SK-N-SH (cell line): ENCODE measurements around the gene MAPK8IP1. TPM values are rescaled to one million over a fixed set of nuclear protein-coding genes. Genes with fewer than 3 reads are reported as not detected.

Experiments
- CTCF ChIA-PET: fragments of 300-600, 350-600 bp; formaldehyde crosslinking; extraction: SDS; loops from one replicate; lab custom pipeline; 2021; lab: Yijun Ruan, JAX
- POLR2A ChIA-PET: fragments of 350-600 bp; sonication (Branson Sonifier 250); formaldehyde crosslinking; extraction: SDS; loops from one replicate; lab custom pipeline; 2020; ENCODE audit warnings: antibody characterized with exemption, inconsistent platforms; lab: Yijun Ruan, JAX
- DNase-seq: peaks from one replicate; pipeline ENCODE4 v3.0.0; 2012
- H2AFZ ChIP-seq: fragments of 200-600 bp; sonication (generic); 2 replicates; pipeline ENCODE4 v1.8.1; 2016; ENCODE audit warnings: antibody characterized with exemption, mild to moderate bottlenecking, low read depth
- H3F3A ChIP-seq: fragments of 200-600 bp; sonication (generic); replicated peaks from 2 replicates; pipeline ENCODE3; 2016; ENCODE audit warnings: antibody characterized with exemption, mild to moderate bottlenecking; ENCODE audit not compliant: insufficient read depth
- H3K27ac ChIP-seq, 2 experiments: fragments of 200-500 bp in 1 of 2; fragments of 200-600 bp in 1 of 2; sonication (Bioruptor generic) in 1 of 2; sonication (generic), shearing (Covaris generic) in 1 of 2; 2 replicates each; pipeline versions ENCODE4 v1.5.1 to v1.6.1; 2014 to 2016; ENCODE audit warnings: low read depth in 2 of 2, inconsistent platforms in 1 of 2, low read length in 1 of 2, mild to moderate bottlenecking in 1 of 2, mixed read lengths in 1 of 2
- H3K27me3 ChIP-seq: fragments of 200-600 bp; sonication (generic), shearing (Covaris generic); 2 replicates; pipeline ENCODE4 v1.6.1; 2016; ENCODE audit warnings: mixed run types; ENCODE audit not compliant: insufficient read depth
- H3K36me3 ChIP-seq, 2 experiments: fragments of 200-500 bp in 1 of 2; fragments of 200-600 bp in 1 of 2; sonication (Bioruptor generic) in 1 of 2; sonication (generic) in 1 of 2; replicated peaks in 1 of 2; 2 replicates each; pipeline versions ENCODE3 to v1.5.1; 2014 to 2016; ENCODE audit warnings: low read length in 1 of 2, mild to moderate bottlenecking in 1 of 2; ENCODE audit not compliant: insufficient read depth in 2 of 2, control insufficient read depth in 1 of 2
- H3K4me1 ChIP-seq, 2 experiments: fragments of 200-500 bp in 1 of 2; fragments of 200-600 bp in 1 of 2; sonication (Bioruptor generic) in 1 of 2; sonication (generic), shearing (Covaris generic) in 1 of 2; 2 replicates each; pipeline versions ENCODE4 v1.5.1 to v1.6.1; 2014 to 2016; ENCODE audit warnings: low read depth in 1 of 2, low read length in 1 of 2, mixed run types in 1 of 2; ENCODE audit not compliant: insufficient read depth in 2 of 2, control insufficient read depth in 1 of 2
- H3K4me2 ChIP-seq: fragments of 200-600 bp; sonication (generic), shearing (Covaris generic); 2 replicates; pipeline ENCODE4 v1.6.1; 2017; ENCODE audit warnings: mixed run types
- H3K4me3 ChIP-seq, 2 experiments: fragments of 200-500 bp in 1 of 2; fragments of 200-600 bp in 1 of 2; sonication (Bioruptor generic) in 1 of 2; sonication (generic), shearing (Covaris generic) in 1 of 2; 2 replicates each; pipeline versions ENCODE4 v1.5.1 to v1.8.1; 2014 to 2016; ENCODE audit warnings: low read depth in 2 of 2, inconsistent platforms in 1 of 2, low read length in 1 of 2, mild to moderate bottlenecking in 1 of 2, mixed read lengths in 1 of 2, moderate library complexity in 1 of 2
- H3K79me2 ChIP-seq: fragments of 200-600 bp; sonication (generic); 2 replicates; pipeline ENCODE4 v1.8.1; 2017; ENCODE audit warnings: mild to moderate bottlenecking; ENCODE audit not compliant: insufficient read depth
- H3K9ac ChIP-seq: fragments of 200-600 bp; sonication (generic); 2 replicates; pipeline ENCODE4 v1.6.1; 2017; ENCODE audit warnings: mixed run types
- H3K9me2 ChIP-seq: fragments of 200-600 bp; sonication (generic); 2 replicates; pipeline ENCODE4 v1.6.1; 2017; ENCODE audit warnings: mixed run types
- H3K9me3 ChIP-seq: fragments of 200-600 bp; sonication (generic); 2 replicates; pipeline ENCODE4 v1.6.1; 2017; ENCODE audit warnings: mixed run types, mild to moderate bottlenecking, moderate library complexity
- H4K20me1 ChIP-seq: fragments of 200-600 bp; sonication (generic); 2 replicates; pipeline ENCODE4 v1.6.1; 2017; ENCODE audit warnings: mild to moderate bottlenecking, mixed run types; ENCODE audit not compliant: insufficient read depth
- CHD2 ChIP-seq: fragments of 150-350 bp; IDR thresholded peaks from 2 replicates; pipeline ENCODE4 v1.6.1; 2018; ENCODE audit warnings: low read length; ENCODE audit not compliant: partially characterized antibody
- EP300 ChIP-seq, 2 experiments: IDR thresholded peaks; 2 replicates each; pipeline versions ENCODE4 v1.4.0 to v1.6.1; 2012; ENCODE audit warnings: borderline replicate concordance in 1 of 2, low read depth in 1 of 2, low read length in 1 of 2
- FOSL2 ChIP-seq: IDR thresholded peaks from 2 replicates; pipeline ENCODE4 v1.4.0; 2012; ENCODE audit warnings: low read depth, mild to moderate bottlenecking, moderate library complexity, borderline replicate concordance
- FOXJ3 ChIP-seq: sonication (generic); formaldehyde crosslinking; IDR thresholded peaks from 2 replicates; pipeline ENCODE4 v1.5.1; 2020; ENCODE audit warnings: mild to moderate bottlenecking, missing genetic modification reagents
- GATA2 ChIP-seq: sonication (generic); formaldehyde crosslinking; IDR thresholded peaks from 2 replicates; pipeline ENCODE4 v1.5.0; 2020; ENCODE audit warnings: mild to moderate bottlenecking, missing genetic modification reagents
- MAX ChIP-seq: IDR thresholded peaks from 2 replicates; pipeline ENCODE4 v1.4.0; 2012; ENCODE audit warnings: low read depth
- MEF2A ChIP-seq: IDR thresholded peaks from 2 replicates; pipeline ENCODE4 v1.4.0; 2012; ENCODE audit warnings: low read depth, borderline replicate concordance
- NFIC ChIP-seq: IDR thresholded peaks from 2 replicates; pipeline ENCODE4 v1.4.0; 2012; ENCODE audit warnings: borderline replicate concordance
- PBX3 ChIP-seq: IDR thresholded peaks from 2 replicates; pipeline ENCODE4; 2012
- POLR2AphosphoS5 ChIP-seq: IDR thresholded peaks from 2 replicates; pipeline ENCODE4 v1.6.1; 2012; ENCODE audit warnings: low read depth, low read length
- RCOR1 ChIP-seq: fragments of 150-350 bp; IDR thresholded peaks from 2 replicates; pipeline ENCODE4 v1.6.1; 2017; ENCODE audit warnings: antibody characterized with exemption, low read length
- REST ChIP-seq: IDR thresholded peaks from 2 replicates; pipeline ENCODE4 v1.6.1; 2012; ENCODE audit warnings: mild to moderate bottlenecking, low read depth, low read length, moderate library complexity
- RXRA ChIP-seq: IDR thresholded peaks from 2 replicates; pipeline ENCODE4 v1.4.0; 2012; ENCODE audit warnings: low read depth, mild to moderate bottlenecking, borderline replicate concordance
- SMC3 ChIP-seq: IDR thresholded peaks from 2 replicates; pipeline ENCODE4 v1.6.1; 2012; ENCODE audit warnings: low read depth, low read length, improper control_type of control experiment
- TAF1 ChIP-seq: IDR thresholded peaks from 2 replicates; pipeline ENCODE4 v1.6.1; 2012; ENCODE audit warnings: low read depth, mild to moderate bottlenecking, low read length, moderate library complexity, borderline replicate concordance
- TCF12 ChIP-seq: IDR thresholded peaks from 2 replicates; pipeline ENCODE4 v1.4.0; 2012
- TEAD4 ChIP-seq: IDR thresholded peaks from 2 replicates; pipeline ENCODE4 v1.4.0; 2012; ENCODE audit warnings: mild to moderate bottlenecking, borderline replicate concordance; ENCODE audit not compliant: insufficient read depth
- USF2 ChIP-seq: fragments of 150-350 bp; IDR thresholded peaks from 2 replicates; pipeline ENCODE4 v1.6.1; 2017; ENCODE audit warnings: antibody characterized with exemption, low read length, low read depth, borderline replicate concordance
- ZBTB33 ChIP-seq: IDR thresholded peaks from 2 replicates; pipeline ENCODE4 v1.4.0; 2012; ENCODE audit warnings: low read depth, borderline replicate concordance
- WGBS: methylation state at CpG from one replicate; pipeline ENCODE4 v1.1.6; 2017; ENCODE audit warnings: low lambda C conversion rate; 5-methylcytosine and 5-hydroxymethylcytosine counted together
- polyA plus RNA-seq, 3 experiments: library from polyadenylated mRNA; depleted of rRNA; stranded (reverse); fragments of >200 nt; gene quantifications; 2 replicates each; pipeline ENCODE4 v1.2.3, GENCODE V29; 2012
- TF ChIP-seq, protein P1 (sequence below): fragments of 200-600 bp; sonication (generic); IDR thresholded peaks from 2 replicates; pipeline ENCODE4 v1.6.1; 2017; ENCODE audit warnings: antibody characterized with exemption, mild to moderate bottlenecking, moderate library complexity
- TF ChIP-seq, protein P2 (sequence below): IDR thresholded peaks from 2 replicates; pipeline ENCODE4 v1.4.0; 2012; ENCODE audit warnings: low read depth, borderline replicate concordance

MAPK8IP1 gene
- polyA plus RNA-seq, 1 of the 3 experiments (the other 2 are of a cell fraction) = 12.5 TPM

- no peaks in the 10 kb centered on the region for H3K27me3 ChIP-seq
- H3K9ac ChIP-seq = peak within 1 kb of the TSS; percentile 89
- H3K9me3 ChIP-seq = no peaks in the 10 kb centered on the region
- H3K9me2 ChIP-seq = no peaks in the 10 kb centered on the region
- H3K27ac ChIP-seq = peak within 1 kb of the TSS; percentile 83 to 89
- H2AFZ ChIP-seq = peak within 1 kb of the TSS; percentile 95
- no peaks in the 10 kb centered on the region for H4K20me1 ChIP-seq
- peak within 1 kb of the TSS; percentile 97 for H3K4me2 ChIP-seq
- H3F3A ChIP-seq = peaks cover 4% of the 10 kb centered on the region
- DNase-seq = peak; percentile 97
- POLR2A ChIA-PET = interaction anchor here (0.5 to 2.3 kb wide), 9 partner anchors 8 to 378 kb away, joined by 3 to 15 read pairs (median 4); no protein-coding TSS in a partner anchor
- under 1% methylated on average over 29 of the region's 45 CpGs for WGBS
- peaks cover 0 to 28% of the 10 kb centered on the region in 2 experiments for H3K36me3 ChIP-seq
- H3K4me3 ChIP-seq = peak within 1 kb of the TSS; percentile 95 to 99
- CTCF ChIA-PET = interaction anchor here (0.9 to 6.2 kb wide), 5 partner anchors 19 to 322 kb away, joined by 3 to 35 read pairs (median 4); no protein-coding TSS in a partner anchor
- H3K79me2 ChIP-seq = peaks cover 19% of the 10 kb centered on the region
- H3K4me1 ChIP-seq = peaks cover 7 to 17% of the 10 kb centered on the region in 2 experiments; a peak in 3 of 4 replicates
- TF ChIP-seq ZBTB33 = no peak
- TF ChIP-seq MEF2A = no peak
- no peak; the same call in none of the 2 replicates for TF ChIP-seq MAX
- TF ChIP-seq TCF12 = no peak
- TF ChIP-seq RXRA = no peak
- TF ChIP-seq, protein P1, sequence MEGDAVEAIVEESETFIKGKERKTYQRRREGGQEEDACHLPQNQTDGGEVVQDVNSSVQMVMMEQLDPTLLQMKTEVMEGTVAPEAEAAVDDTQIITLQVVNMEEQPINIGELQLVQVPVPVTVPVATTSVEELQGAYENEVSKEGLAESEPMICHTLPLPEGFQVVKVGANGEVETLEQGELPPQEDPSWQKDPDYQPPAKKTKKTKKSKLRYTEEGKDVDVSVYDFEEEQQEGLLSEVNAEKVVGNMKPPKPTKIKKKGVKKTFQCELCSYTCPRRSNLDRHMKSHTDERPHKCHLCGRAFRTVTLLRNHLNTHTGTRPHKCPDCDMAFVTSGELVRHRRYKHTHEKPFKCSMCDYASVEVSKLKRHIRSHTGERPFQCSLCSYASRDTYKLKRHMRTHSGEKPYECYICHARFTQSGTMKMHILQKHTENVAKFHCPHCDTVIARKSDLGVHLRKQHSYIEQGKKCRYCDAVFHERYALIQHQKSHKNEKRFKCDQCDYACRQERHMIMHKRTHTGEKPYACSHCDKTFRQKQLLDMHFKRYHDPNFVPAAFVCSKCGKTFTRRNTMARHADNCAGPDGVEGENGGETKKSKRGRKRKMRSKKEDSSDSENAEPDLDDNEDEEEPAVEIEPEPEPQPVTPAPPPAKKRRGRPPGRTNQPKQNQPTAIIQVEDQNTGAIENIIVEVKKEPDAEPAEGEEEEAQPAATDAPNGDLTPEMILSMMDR = no peak
- TF ChIP-seq GATA2 = no peak
- peak; percentile 55; the same call in 1 of the 2 replicates for TF ChIP-seq TAF1
- no peak for TF ChIP-seq RCOR1
- TF ChIP-seq NFIC = peak; percentile 11; the same call in 1 of the 2 replicates
- TF ChIP-seq TEAD4 = no peak
- no peak for TF ChIP-seq EP300 (IDR thresholded peaks at IDR 0.05; ENCODE audit: borderline replicate concordance in 1 of 2, low read depth in 1 of 2, low read length in 1 of 2)
- no peak for TF ChIP-seq SMC3
- TF ChIP-seq POLR2AphosphoS5 = peak; percentile 91
- TF ChIP-seq, protein P2, sequence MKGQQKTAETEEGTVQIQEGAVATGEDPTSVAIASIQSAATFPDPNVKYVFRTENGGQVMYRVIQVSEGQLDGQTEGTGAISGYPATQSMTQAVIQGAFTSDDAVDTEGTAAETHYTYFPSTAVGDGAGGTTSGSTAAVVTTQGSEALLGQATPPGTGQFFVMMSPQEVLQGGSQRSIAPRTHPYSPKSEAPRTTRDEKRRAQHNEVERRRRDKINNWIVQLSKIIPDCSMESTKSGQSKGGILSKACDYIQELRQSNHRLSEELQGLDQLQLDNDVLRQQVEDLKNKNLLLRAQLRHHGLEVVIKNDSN = no peak
- TF ChIP-seq PBX3 = no peak
- TF ChIP-seq FOSL2 = no peak
- no peak for TF ChIP-seq FOXJ3 (CRISPR knock-in tag)
- TF ChIP-seq REST = no peak
- no peak for TF ChIP-seq USF2
- TF ChIP-seq CHD2 = peak; percentile 12
These were observed 32.3 kb downstream of the MAPK8IP1 start, which contains the start of gene PEX16 for GRCh38 chr11:45917623-45918330. TSS of gene PEX16 (minus strand) at chr11:45917877. CDS start at chr11:45917811, 66 bp downstream.
